Common myeloid progenitor, CD34-positive (primary cell): Measurements from ENCODE around the gene GABRB3.

Source experiments
- CTCF ChIA-PET: fragments of 350-600 bp; sonication (Branson Sonifier 250); formaldehyde crosslinking; loops from one replicate; lab custom pipeline; 2021; ENCODE audit warnings: antibody characterized with exemption; lab: Charles Lee
- POLR2A ChIA-PET: fragments of 350-600 bp; sonication (Branson Sonifier 250); formaldehyde crosslinking; loops from one replicate; lab custom pipeline; 2021; ENCODE audit warnings: antibody characterized with exemption; lab: Charles Lee
- DNase-seq, 3 donors: peaks; one replicate each; pipeline versions ENCODE4 v3.0.0 to v3.0.0-alpha.2; 2013
- H3K27ac ChIP-seq, 2 experiments: 1 replicate in 1 of 2; 2 replicates in 1 of 2; pipeline ENCODE4 v1.7.0; 2013; ENCODE audit warnings: inconsistent platforms in 2 of 2, low read length in 2 of 2, mild to moderate bottlenecking in 2 of 2, low read depth in 1 of 2, moderate library complexity in 1 of 2; ENCODE audit not compliant: severe bottlenecking in 2 of 2, insufficient read depth in 1 of 2, poor library complexity in 1 of 2
- H3K27me3 ChIP-seq, 5 experiments: replicated peaks in 2 of 5; 1 replicate in 3 of 5; 2 replicates in 2 of 5; pipeline versions ENCODE4 v1.6.1 to v1.7.0; 2013; ENCODE audit warnings: low read length in 4 of 5, mild to moderate bottlenecking in 2 of 5, moderate library complexity in 2 of 5, inconsistent platforms in 1 of 5; ENCODE audit not compliant: insufficient read depth in 5 of 5, control insufficient read depth in 4 of 5
- H3K36me3 ChIP-seq, 4 experiments: 1 replicate in 2 of 4; 2 replicates in 2 of 4; pipeline versions ENCODE4 v1.6.1 to v1.7.0; 2013; ENCODE audit warnings: low read length in 3 of 4, control low read depth in 1 of 4, mild to moderate bottlenecking in 1 of 4; ENCODE audit not compliant: control insufficient read depth in 4 of 4, insufficient read depth in 4 of 4
- H3K4me1 ChIP-seq, 4 experiments: 1 replicate in 3 of 4; 2 replicates in 1 of 4; pipeline versions ENCODE4 v1.6.1 to v1.7.1; 2013; ENCODE audit warnings: low read length in 3 of 4, mild to moderate bottlenecking in 3 of 4, control low read depth in 1 of 4, inconsistent platforms in 1 of 4, moderate library complexity in 1 of 4; ENCODE audit not compliant: control insufficient read depth in 4 of 4, insufficient read depth in 4 of 4; ENCODE audit errors: control extremely low read depth in 1 of 4
- H3K4me3 ChIP-seq, 7 experiments: 1 replicate in 4 of 7; 2 replicates in 3 of 7; pipeline versions ENCODE4 v1.5.1 to v1.7.0; 2013; ENCODE audit warnings: mild to moderate bottlenecking in 7 of 7, low read length in 6 of 7, moderate library complexity in 6 of 7, inconsistent platforms in 2 of 7, low read depth in 2 of 7, control low read depth in 1 of 7; ENCODE audit not compliant: insufficient read depth in 4 of 7, control insufficient read depth in 1 of 7; ENCODE audit errors: extremely low read depth in 1 of 7
- H3K9me3 ChIP-seq, 5 experiments: 1 replicate in 4 of 5; 2 replicates in 1 of 5; pipeline versions ENCODE4 v1.6.1 to v1.7.1; 2013; ENCODE audit warnings: low read length in 4 of 5, mild to moderate bottlenecking in 2 of 5, inconsistent platforms in 1 of 5, low read depth in 1 of 5, moderate library complexity in 1 of 5; ENCODE audit not compliant: control insufficient read depth in 4 of 5, insufficient read depth in 2 of 5; ENCODE audit errors: control extremely low read depth in 1 of 5
- WGBS: methylation state at CpG from one replicate; pipeline ENCODE4 v1.1.5; 2013; ENCODE audit not compliant: insufficient coverage; 5-methylcytosine and 5-hydroxymethylcytosine counted together

The GABRB3 gene

GRCh38 chr15:26665957-26666791 is 106.7 kb downstream of the GABRB3 start:
- peaks cover 0 to 4% (median 0%) of the 10 kb centered on the region in 5 experiments for H3K9me3 ChIP-seq
- POLR2A ChIA-PET = no interaction called here
- no peak overlapping the region for H3K27ac ChIP-seq
- H3K27me3 ChIP-seq = peaks cover 0 to 6% (median 0%) of the 10 kb centered on the region in 5 experiments
- H3K36me3 ChIP-seq = no peaks in the 10 kb centered on the region
- H3K4me1 ChIP-seq = no peaks in the 10 kb centered on the region
- WGBS = 74% methylated on average over 11 of the region's 11 CpGs
- CTCF ChIA-PET = no interaction called here
- DNase-seq = no peak
- H3K4me3 ChIP-seq = no peak overlapping the region

GRCh38 chr15:26662283-26662682 is 110.6 kb downstream of the GABRB3 start:
- H3K27me3 ChIP-seq = no peaks in the 10 kb centered on the region
- CTCF ChIA-PET = no interaction called here
- no peaks in the 10 kb centered on the region for H3K36me3 ChIP-seq
- H3K27ac ChIP-seq = no peak overlapping the region
- H3K4me1 ChIP-seq = no peaks in the 10 kb centered on the region
- WGBS = 58% methylated on average over 6 of the region's 6 CpGs
- no peak overlapping the region for H3K4me3 ChIP-seq
- POLR2A ChIA-PET = no interaction called here
- DNase-seq = no peak
- no peaks in the 10 kb centered on the region for H3K9me3 ChIP-seq

GRCh38 chr15:26661748-26662147 is 111.1 kb downstream of the GABRB3 start:
- 100% methylated on average over 3 of the region's 7 CpGs for WGBS
- no peak overlapping the region for H3K27ac ChIP-seq
- ChIA-PET CTCF (no interaction called here), POLR2A (no interaction called here)
- H3K4me1 ChIP-seq = no peaks in the 10 kb centered on the region
- no peaks in the 10 kb centered on the region for H3K9me3 ChIP-seq
- H3K4me3 ChIP-seq = no peak overlapping the region
- H3K27me3 ChIP-seq = no peaks in the 10 kb centered on the region
- DNase-seq = no peak
- no peaks in the 10 kb centered on the region for H3K36me3 ChIP-seq

GRCh38 chr15:26661107-26661506 is 111.8 kb downstream of the GABRB3 start:
- Histone ChIP-seq H3K4me1 (no peaks in the 10 kb centered on the region), H3K27me3 (no peaks in the 10 kb centered on the region), H3K9me3 (no peaks in the 10 kb centered on the region), H3K4me3 (no peak overlapping the region), H3K36me3 (no peaks in the 10 kb centered on the region), H3K27ac (no peak overlapping the region)
- 95% methylated on average over 3 of the region's 3 CpGs for WGBS
- POLR2A ChIA-PET = no interaction called here
- no peak for DNase-seq
- CTCF ChIA-PET = no interaction called here

GRCh38 chr15:26660241-26660640 is 112.6 kb downstream of the GABRB3 start:
- H3K4me3 ChIP-seq = no peak overlapping the region
- ChIA-PET POLR2A (no interaction called here), CTCF (no interaction called here)
- H3K9me3 ChIP-seq = no peaks in the 10 kb centered on the region
- WGBS = 100% methylated on average over 4 of the region's 6 CpGs
- no peaks in the 10 kb centered on the region for H3K36me3 ChIP-seq
- no peak overlapping the region for H3K27ac ChIP-seq
- no peak for DNase-seq
- H3K4me1 ChIP-seq = no peaks in the 10 kb centered on the region
- no peaks in the 10 kb centered on the region for H3K27me3 ChIP-seq

- no peak for DNase-seq
- ChIA-PET CTCF (no interaction called here), POLR2A (no interaction called here)
- Histone ChIP-seq H3K36me3 (no peaks in the 10 kb centered on the region), H3K9me3 (peaks cover 0 to under 1% (median 0%) of the 10 kb centered on the region in 5 experiments), H3K4me3 (no peak overlapping the region), H3K27me3 (no peaks in the 10 kb centered on the region), H3K27ac (no peak overlapping the region), H3K4me1 (no peaks in the 10 kb centered on the region)
- 94% methylated on average over 2 of the region's 2 CpGs for WGBS
Observed at GRCh38 chr15:26658290-26658689, 114.6 kb downstream of the GABRB3 start.

- H3K4me3 ChIP-seq = no peak overlapping the region
- POLR2A ChIA-PET = no interaction called here
- WGBS = 89% methylated on average over 6 of the region's 6 CpGs
Observed at GRCh38 chr15:26656080-26656479, 116.8 kb downstream of the GABRB3 start.

More at GRCh38 chr15:26656080-26656479, 116.8 kb downstream of the GABRB3 start:
- no peak overlapping the region for H3K27ac ChIP-seq
- H3K36me3 ChIP-seq = no peaks in the 10 kb centered on the region
- no peaks in the 10 kb centered on the region for H3K27me3 ChIP-seq
- no peaks in the 10 kb centered on the region for H3K4me1 ChIP-seq
- no peak for DNase-seq
- CTCF ChIA-PET = no interaction called here
- peaks cover 0 to 3% (median 0%) of the 10 kb centered on the region in 5 experiments for H3K9me3 ChIP-seq
